NCI-H128 (cell line): ENCODE results near the gene BTC.
"Not testable (repeated sequence)": the region's sequence is repeated elsewhere in the genome, so short reads cannot be mapped to it uniquely, and the experiment has no call there.

Experiments used
- DNase-seq: peaks from one replicate; lab custom pipeline; 2025; ENCODE audit not compliant: unreplicated experiment; lab: John Stamatoyannopoulos, UW

BTC gene

GRCh38 chr4:74758551-74759145, 35.7 kb downstream of the BTC start:
- DNase-seq: no peak

GRCh38 chr4:74757136-74757535, 37.2 kb downstream of the BTC start:
- DNase-seq: no peak

- no peak for DNase-seq
Measured at GRCh38 chr4:74755486-74755885, 38.8 kb downstream of the BTC start.

GRCh38 chr4:74754218-74754617, 40.1 kb downstream of the BTC start:
- DNase-seq: no peak

- no peak for DNase-seq
Measured at GRCh38 chr4:74752798-74753197, 41.5 kb downstream of the BTC start.

GRCh38 chr4:74751856-74752255, 42.5 kb downstream of the BTC start:
- DNase-seq: no peak

GRCh38 chr4:74751247-74751646, 43.1 kb downstream of the BTC start:
- DNase-seq: no peak

- no peak for DNase-seq
Measured at GRCh38 chr4:74742185-74742584, 52.1 kb downstream of the BTC start.

GRCh38 chr4:74738464-74739143, 55.7 kb downstream of the BTC start:
- no peak for DNase-seq

- no peak for DNase-seq
Measured at GRCh38 chr4:74734995-74735394, 59.3 kb downstream of the BTC start.

GRCh38 chr4:74733756-74734155, 60.6 kb downstream of the BTC start:
- no peak for DNase-seq

GRCh38 chr4:74724979-74725378, 69.3 kb downstream of the BTC start:
- DNase-seq: no peak

GRCh38 chr4:74716436-74716765, 77.9 kb downstream of the BTC start:
- no peak for DNase-seq

GRCh38 chr4:74715706-74716435, 78.5 kb downstream of the BTC start:
- DNase-seq: no peak

- no peak for DNase-seq
Measured at GRCh38 chr4:74714611-74715130, 79.7 kb downstream of the BTC start.

GRCh38 chr4:74708135-74708534, 86.2 kb downstream of the BTC start:
- DNase-seq: not testable (repeated sequence)
